DND-41 (cell line): Measurements from ENCODE around the gene SP140L.

ENCODE experiments used
- ATAC-seq: fragments of 200-7000 bp; cut with Tn5 transposase; 3 replicates; pipeline ENCODE4 v1.9.1; 2021; ENCODE audit warnings: low read depth; ENCODE audit not compliant: insufficient read depth
- DNase-seq: peaks from one replicate; pipeline ENCODE4 v3.0.0-alpha.2; 2020
- H2AFZ ChIP-seq: 2 replicates; pipeline ENCODE4 v1.6.0; 2012; ENCODE audit warnings: low read depth, low read length
- H3K27ac ChIP-seq: 2 replicates; pipeline ENCODE4 v1.5.1; 2012; ENCODE audit warnings: low read length, inconsistent platforms
- H3K27me3 ChIP-seq: fragments of 200-600 bp; sonication (generic); 2 replicates; pipeline ENCODE4 v1.6.0; 2012; ENCODE audit warnings: low read length, mild to moderate bottlenecking, inconsistent platforms; ENCODE audit not compliant: insufficient read depth, poor library complexity
- H3K36me3 ChIP-seq: 2 replicates; pipeline ENCODE4 v1.5.1; 2012; ENCODE audit warnings: low read length, inconsistent platforms; ENCODE audit not compliant: insufficient read depth
- H3K4me1 ChIP-seq: 2 replicates; pipeline ENCODE4 v1.5.1; 2012; ENCODE audit warnings: mild to moderate bottlenecking, low read length; ENCODE audit not compliant: insufficient read depth
- H3K4me2 ChIP-seq: 2 replicates; pipeline ENCODE4 v1.6.0; 2012; ENCODE audit warnings: mild to moderate bottlenecking, moderate library complexity, low read length, inconsistent platforms; ENCODE audit not compliant: insufficient read depth
- H3K4me3 ChIP-seq, 2 experiments: fragments of 200-600 bp in 1 of 2; shearing (Covaris generic) in 1 of 2; 2 replicates each; pipeline ENCODE4 v1.5.1; 2012 to 2016; ENCODE audit warnings: inconsistent platforms in 2 of 2, low read length in 2 of 2, mild to moderate bottlenecking in 2 of 2, low read depth in 1 of 2, moderate library complexity in 1 of 2
- H3K79me2 ChIP-seq: 2 replicates; pipeline ENCODE4 v1.6.0; 2012; ENCODE audit warnings: low read length, inconsistent platforms; ENCODE audit not compliant: insufficient read depth
- H3K9ac ChIP-seq: 2 replicates; pipeline ENCODE4 v1.6.0; 2012; ENCODE audit warnings: low read depth, mild to moderate bottlenecking, inconsistent platforms, low read length, moderate library complexity
- H3K9me3 ChIP-seq: 2 replicates; pipeline ENCODE4 v1.5.1; 2012; ENCODE audit warnings: low read length, moderate library complexity, mild to moderate bottlenecking, inconsistent platforms; ENCODE audit not compliant: insufficient read depth, severe bottlenecking
- H4K20me1 ChIP-seq: 2 replicates; pipeline ENCODE4 v1.6.0; 2012; ENCODE audit warnings: low read length; ENCODE audit not compliant: insufficient read depth
- CTCF ChIP-seq: IDR thresholded peaks from 2 replicates; pipeline ENCODE4 v1.5.1; 2012; ENCODE audit warnings: borderline replicate concordance, low read length, moderate library complexity, mild to moderate bottlenecking; ENCODE audit not compliant: poor library complexity, severe bottlenecking; ENCODE audit errors: extremely low read depth
- EZH2 ChIP-seq: IDR thresholded peaks from 3 replicates; pipeline ENCODE4 v1.6.1; 2012; ENCODE audit warnings: borderline replicate concordance, low read depth, mild to moderate bottlenecking, moderate library complexity, low read length, inconsistent platforms; ENCODE audit not compliant: severe bottlenecking

SP140L gene

GRCh38 chr2:230412846-230413245 lies 85.9 kb downstream of the SP140L start:
- DNase-seq, result no peak
- no peaks in the 10 kb centered on the region for H4K20me1 ChIP-seq
- no peak for ATAC-seq
- peak overlapping the region; percentile 83; the same call in 1 of the 2 replicates for H2AFZ ChIP-seq
- peaks cover 47% of the 10 kb centered on the region for H3K4me1 ChIP-seq
- no peak for TF ChIP-seq EZH2
- no peak for TF ChIP-seq CTCF
- H3K4me2 ChIP-seq, result peak overlapping the region; percentile 79
- H3K9ac ChIP-seq, result peak overlapping the region; percentile 66; the same call in 1 of the 2 replicates
- H3K27ac ChIP-seq, result peak overlapping the region; percentile 78
- H3K27me3 ChIP-seq, result no peaks in the 10 kb centered on the region
- H3K36me3 ChIP-seq, result no peaks in the 10 kb centered on the region
- no peaks in the 10 kb centered on the region for H3K9me3 ChIP-seq
- peaks cover 23% of the 10 kb centered on the region for H3K79me2 ChIP-seq
- H3K4me3 ChIP-seq, result no peak overlapping the region

- H3K27ac ChIP-seq, result no peak overlapping the region
These were observed 86.5 kb downstream of the SP140L start for GRCh38 chr2:230413479-230413878.

GRCh38 chr2:230414302-230414701 lies 87.3 kb downstream of the SP140L start:
- H3K4me1 ChIP-seq, result peaks cover 61% of the 10 kb centered on the region
- TF ChIP-seq EZH2 (no peak), CTCF (no peak)
- H3K4me2 ChIP-seq, result no peak overlapping the region
- 0 out of 2 replicates have a peak, but pooled peaks cover 4% of the 10 kb centered on the region for H3K36me3 ChIP-seq
- H3K4me3 ChIP-seq, result no peak overlapping the region
- H3K27me3 ChIP-seq, result no peaks in the 10 kb centered on the region
- ATAC-seq, result no peak
- H3K27ac ChIP-seq, result no peak overlapping the region
- H3K9ac ChIP-seq, result no peak overlapping the region
- H3K79me2 ChIP-seq, result peaks cover 38% of the 10 kb centered on the region
- H4K20me1 ChIP-seq, result no peaks in the 10 kb centered on the region
- DNase-seq, result no peak
- no peak overlapping the region for H2AFZ ChIP-seq
- no peaks in the 10 kb centered on the region for H3K9me3 ChIP-seq

More at GRCh38 chr2:230413479-230413878, 86.5 kb downstream of the SP140L start:
- Histone ChIP-seq H3K79me2 (peaks cover 29% of the 10 kb centered on the region), H3K4me3 (no peak overlapping the region), H3K4me2 (no peak overlapping the region), H4K20me1 (no peaks in the 10 kb centered on the region), H3K9ac (no peak overlapping the region), H2AFZ (no peak overlapping the region), H3K36me3 (no peaks in the 10 kb centered on the region), H3K9me3 (no peaks in the 10 kb centered on the region), H3K27me3 (no peaks in the 10 kb centered on the region), H3K4me1 (peaks cover 53% of the 10 kb centered on the region)
- TF ChIP-seq EZH2 (no peak), CTCF (no peak)
- DNase-seq, result no peak
- ATAC-seq, result no peak
